ENCODE results near the gene TRIM9.

Gene TRIM9

DNA sequence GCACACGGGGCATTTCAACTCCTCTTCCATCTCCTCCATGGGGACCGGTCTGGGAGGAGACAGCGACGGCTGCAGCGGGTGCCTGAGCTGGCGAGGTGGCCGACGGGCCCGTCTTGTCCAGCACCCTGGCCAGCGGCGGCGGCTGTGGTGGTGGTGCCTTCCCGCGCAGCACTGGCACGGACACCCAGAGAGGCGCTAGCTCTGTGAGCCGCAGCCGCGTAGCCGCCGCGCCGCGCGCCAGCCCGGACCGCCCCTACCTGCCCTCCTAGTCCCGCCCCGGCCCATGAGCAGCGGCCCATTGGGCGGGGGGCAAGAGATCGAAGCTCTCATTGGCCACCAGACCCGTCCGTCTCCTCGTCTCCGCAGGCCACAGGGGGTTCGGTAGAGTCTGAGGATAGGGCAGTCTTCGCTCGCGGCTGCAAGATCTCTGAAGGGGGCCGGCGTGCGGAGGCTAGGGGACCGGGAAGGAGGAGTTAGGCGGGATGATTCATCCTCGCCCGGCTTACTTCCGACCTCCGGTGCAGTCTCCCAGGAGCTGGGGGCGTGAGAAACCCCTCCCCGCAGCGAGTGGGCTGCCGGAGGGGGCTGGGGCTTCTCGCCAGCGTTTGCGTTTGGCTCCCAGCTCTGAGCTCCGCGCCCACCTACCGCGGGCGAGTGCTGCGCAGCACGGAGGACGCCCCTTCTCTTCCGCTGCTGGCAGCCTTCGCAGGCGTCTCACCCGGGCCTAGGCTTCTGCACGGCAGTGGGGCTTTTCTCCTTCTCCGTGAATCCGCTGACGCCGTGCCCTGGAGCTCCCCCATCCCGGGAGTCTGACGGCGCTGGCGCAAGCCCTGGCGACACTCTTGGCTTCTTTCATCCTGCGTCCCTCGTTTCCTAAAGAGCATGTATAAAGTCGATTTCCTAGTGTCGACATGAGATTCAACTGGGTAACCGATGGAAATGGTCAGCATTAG, at the start of gene TRIM9:
TSS of gene TRIM9 (minus strand) at position 205 of the 953 bp plus-strand sequence. CDS start at position 39, 166 bp downstream.
- DNase-seq (ENCODE audit: low spot score), result peak; percentile 80
- TF ChIP-seq CTCF (IDR thresholded peaks at IDR 0.05), result no peak
- peak within 1 kb of the TSS; percentile 81 for H3K4me3 ChIP-seq
- H3K27ac ChIP-seq, result peak within 1 kb of the TSS in 1 of 2 donors; percentile 58

DNA sequence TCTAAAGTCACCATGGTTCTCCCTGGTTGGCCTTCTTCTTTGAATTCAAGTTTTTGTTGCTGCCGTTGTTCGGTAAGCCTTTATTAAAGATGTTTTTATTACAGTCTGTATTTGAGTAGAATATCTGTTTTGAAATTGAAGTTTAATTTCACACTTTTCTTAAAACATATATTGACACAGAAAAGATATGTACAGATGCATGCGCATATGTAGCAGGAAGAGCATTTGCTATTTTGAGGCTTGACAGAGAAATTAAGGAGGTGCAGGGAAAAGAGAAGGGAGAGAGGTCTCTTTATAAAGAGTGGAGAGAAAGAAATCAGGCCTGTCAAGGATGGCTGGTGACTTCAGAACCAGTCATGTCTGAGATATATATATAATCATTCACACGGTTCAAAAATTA, 46.0 kb upstream of the TRIM9 start:
- no peak overlapping the region for H3K4me3 ChIP-seq
- no peak for TF ChIP-seq CTCF (IDR thresholded peaks at IDR 0.05)
- no peak for DNase-seq (ENCODE audit: low spot score)
- no peak overlapping the region for H3K27ac ChIP-seq

- Histone ChIP-seq H3K4me3 (no peak overlapping the region), H3K27ac (no peak overlapping the region)
- no peak for DNase-seq (ENCODE audit: low spot score)
- no peak for TF ChIP-seq CTCF (IDR thresholded peaks at IDR 0.05)
Observed at GRCh38 chr14:51140338-51140737, 45.4 kb upstream of the TRIM9 start.

GRCh38 chr14:51139121-51139681, 44.3 kb upstream of the TRIM9 start:
- no peak overlapping the region for H3K4me3 ChIP-seq
- no peak for TF ChIP-seq CTCF (IDR thresholded peaks at IDR 0.05)
- no peak overlapping the region for H3K27ac ChIP-seq
- DNase-seq (ENCODE audit: low spot score), result no peak

- DNase-seq (ENCODE audit: low spot score), result no peak
- no peak overlapping the region for H3K27ac ChIP-seq
- TF ChIP-seq CTCF (IDR thresholded peaks at IDR 0.05), result no peak
- H3K4me3 ChIP-seq, result no peak overlapping the region
Observed at GRCh38 chr14:51138404-51139103, 43.6 kb upstream of the TRIM9 start.

DNA sequence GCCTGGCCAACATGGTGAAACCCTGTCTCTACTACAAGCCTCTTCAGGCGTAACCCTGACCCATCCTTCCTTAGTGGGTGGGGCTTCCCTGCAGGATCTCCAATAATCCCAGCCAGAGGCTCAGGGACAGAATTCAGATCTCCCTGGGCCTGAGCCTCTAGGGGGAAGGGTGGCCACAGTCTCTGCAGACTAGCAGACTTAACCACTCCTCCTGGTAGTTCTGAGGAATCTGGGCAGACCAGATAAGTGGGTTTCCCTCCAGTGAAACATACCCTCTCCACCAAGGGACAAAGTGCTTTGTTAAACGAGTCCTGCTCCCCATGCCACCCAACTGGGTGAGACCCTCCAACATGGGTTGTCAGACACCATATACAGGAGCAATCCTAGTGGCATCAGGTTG, 36.6 kb upstream of the TRIM9 start:
- no peak for DNase-seq (ENCODE audit: low spot score)
- no peak for TF ChIP-seq CTCF (IDR thresholded peaks at IDR 0.05)
- H3K4me3 ChIP-seq, result no peak overlapping the region

More for the DNA sequence above, 36.6 kb upstream of the TRIM9 start:
- H3K27ac ChIP-seq, result no peak overlapping the region
